ENCODE measurements around the gene KCNG4.

KCNG4 gene

DNA sequence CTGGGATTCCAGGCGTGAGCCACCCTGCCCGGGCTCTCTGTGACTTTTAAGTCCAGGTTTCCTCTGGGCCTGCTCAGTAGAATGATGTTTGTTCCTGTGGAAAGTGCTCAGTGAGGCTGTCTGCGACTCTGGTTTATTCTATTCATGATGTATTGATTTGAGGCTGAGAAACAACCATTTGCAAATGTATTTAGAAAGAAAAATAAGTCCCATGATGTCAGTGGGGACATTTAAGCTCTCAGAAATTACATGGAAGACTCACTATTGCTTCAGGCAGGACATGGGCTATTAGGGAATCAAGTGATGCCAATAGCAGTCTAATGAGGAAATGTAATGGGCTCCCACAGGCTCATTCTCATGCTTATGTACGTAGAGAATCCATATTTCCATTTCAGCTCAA, 22.2 kb upstream of the KCNG4 start:
- no peak for DNase-seq

DNA sequence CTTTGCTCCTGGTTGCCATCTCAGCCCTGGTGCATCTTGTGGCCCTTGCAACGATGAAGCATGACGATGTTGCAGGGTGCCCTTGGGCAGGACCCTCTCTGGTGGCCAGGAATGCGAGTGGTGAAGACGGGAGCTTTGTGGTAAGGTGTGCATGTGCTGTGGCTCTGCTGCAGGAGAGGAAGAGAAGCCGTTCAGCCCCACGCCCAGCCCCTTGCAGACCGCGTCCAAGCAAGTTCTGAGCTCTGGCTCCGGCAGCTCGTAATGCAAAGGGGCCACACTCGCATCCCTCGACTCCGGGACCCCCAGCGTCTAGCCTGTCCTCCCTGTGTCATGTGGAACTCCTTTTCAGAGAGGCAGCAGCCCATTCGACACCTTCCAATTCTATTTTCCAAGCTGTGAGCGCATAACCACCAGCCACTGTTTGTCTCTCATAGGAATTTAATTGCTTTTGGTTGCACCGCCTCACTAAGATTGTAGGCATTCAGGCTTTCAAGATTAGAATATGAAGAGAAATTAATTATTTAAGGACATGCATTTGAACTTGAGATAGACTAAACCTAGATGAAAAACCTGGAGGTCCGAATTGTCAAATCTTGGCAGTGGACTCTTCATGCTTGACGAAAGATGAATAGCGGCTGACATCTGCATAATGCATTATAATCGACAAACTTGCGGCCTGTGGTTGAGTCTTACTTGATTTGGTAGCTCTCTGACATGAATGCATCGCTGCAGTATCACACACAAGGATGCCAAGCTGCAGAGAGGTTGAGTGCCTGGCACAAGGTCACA, 21.1 kb upstream of the KCNG4 start:
- no peak for DNase-seq

DNA sequence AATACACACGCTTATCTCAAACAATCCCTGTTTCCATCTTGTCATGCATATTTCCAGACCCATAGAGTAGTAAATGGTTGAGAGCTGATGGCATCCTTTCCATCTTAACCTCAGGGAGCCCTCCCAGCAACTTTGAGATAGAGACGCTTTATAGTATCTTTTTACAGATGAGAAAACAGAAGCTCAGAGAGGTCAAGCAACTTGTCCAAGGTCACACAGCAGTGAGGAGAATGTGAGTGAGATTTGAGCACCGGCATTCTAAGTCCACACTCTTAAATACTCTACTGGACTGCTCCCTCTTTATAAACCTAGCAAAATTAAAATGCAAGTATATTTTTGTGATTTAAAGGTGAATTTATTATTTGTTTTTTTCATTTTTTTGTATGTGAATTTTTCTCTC, 19.9 kb upstream of the KCNG4 start:
- DNase-seq: no peak

DNA sequence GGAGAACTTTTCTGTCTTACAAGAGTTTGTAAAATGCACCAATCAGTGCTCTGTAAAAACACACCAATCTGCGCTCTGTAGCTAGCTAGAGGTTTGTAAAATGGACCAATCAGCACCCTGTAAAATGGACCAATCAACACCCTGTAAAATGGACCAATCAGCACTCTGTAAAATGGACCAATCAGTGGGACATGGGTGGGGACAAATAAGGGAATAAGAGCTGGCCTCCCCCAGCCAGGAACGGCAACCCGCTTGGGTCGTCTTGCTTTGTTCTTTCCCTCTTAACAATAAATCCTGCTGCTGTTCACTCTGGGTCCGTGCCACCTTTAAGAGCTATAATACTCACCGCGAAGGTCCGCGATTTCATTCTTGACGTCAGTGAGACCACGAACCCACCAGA, 18.5 kb upstream of the KCNG4 start:
- DNase-seq: no peak

DNA sequence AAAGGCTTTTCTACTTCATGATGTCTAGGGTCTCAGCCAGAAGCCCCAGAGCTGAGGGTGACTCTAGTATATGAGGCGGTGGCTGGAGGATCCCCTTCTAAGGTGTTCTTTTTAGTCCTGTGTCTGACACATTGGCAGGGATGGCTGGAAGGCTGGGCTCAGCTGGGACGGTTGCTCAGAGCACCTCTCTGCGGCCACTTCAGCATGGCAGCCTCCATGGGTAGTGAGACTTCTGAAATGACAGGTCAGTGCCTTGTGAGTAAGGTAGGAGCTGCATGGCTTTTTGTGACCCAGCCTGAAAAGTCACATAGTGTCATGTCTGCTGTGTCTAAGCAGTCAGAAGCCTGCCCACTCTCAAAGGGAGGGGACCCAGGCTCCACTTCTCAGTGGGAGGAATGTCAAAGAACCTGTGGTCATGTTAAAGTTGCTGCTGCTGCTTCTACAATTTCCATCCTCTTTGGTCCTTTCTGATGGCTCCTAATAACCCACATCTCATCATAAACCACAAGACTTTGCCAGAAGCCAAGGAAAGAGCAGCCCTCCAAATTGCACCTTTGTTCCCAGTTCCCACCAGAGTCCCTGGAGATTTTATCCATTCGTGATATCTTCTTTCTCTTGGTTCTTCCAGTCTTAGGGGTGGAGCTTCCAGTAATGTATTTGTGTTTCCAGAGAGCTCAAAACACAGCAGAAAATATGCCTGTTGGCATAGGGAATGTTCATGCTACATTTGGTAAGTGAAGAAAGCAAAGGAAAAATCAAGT, 15.4 kb upstream of the KCNG4 start:
- no peak for DNase-seq

- no peak for DNase-seq
These were observed 14.2 kb upstream of the KCNG4 start for GRCh38 chr16:84254062-84254461.

- DNase-seq: no peak
These were observed 13.4 kb upstream of the KCNG4 start for GRCh38 chr16:84253173-84253572.

DNA sequence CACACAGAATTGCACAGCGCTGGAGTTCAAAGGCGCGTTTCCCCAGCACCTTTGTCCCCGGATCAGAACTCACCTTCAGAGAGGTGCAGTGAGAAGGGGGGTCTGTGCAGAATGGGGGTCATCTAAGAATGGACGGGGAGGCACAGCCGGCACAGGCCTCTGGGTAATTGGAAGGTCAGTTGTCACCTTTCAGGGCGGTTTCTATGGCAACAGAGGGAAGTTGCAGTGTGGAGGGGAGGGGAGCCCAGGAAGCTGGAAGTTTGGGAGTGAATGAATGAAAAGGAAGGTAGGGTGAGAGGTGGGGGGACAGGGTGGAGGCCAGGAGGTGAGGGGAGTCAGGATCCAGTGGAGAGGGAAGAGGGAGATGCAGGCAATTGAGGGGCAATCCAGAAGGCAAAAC, 12.4 kb upstream of the KCNG4 start:
- no peak for DNase-seq

DNA sequence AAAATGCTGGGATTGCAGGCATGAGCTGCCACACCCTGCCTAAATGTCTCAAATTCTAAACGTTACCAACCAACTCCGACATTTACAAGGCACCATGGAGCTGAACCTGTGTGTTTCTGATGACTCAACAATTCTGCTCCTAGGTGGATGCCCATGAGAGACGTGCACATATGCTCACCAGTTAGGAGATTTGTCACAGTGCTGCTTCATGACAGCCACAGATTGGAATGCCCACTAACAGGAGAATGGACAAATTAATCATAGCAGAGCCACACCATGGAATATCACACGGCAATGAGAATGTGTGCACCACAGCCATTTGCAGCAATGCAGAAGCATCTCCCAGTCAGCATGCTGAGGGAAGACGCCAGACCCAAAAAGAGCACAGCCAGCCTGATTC, 8.0 kb upstream of the KCNG4 start:
- no peak for DNase-seq

- no peak for DNase-seq
These were observed 7.5 kb upstream of the KCNG4 start for GRCh38 chr16:84247331-84247730.

DNA sequence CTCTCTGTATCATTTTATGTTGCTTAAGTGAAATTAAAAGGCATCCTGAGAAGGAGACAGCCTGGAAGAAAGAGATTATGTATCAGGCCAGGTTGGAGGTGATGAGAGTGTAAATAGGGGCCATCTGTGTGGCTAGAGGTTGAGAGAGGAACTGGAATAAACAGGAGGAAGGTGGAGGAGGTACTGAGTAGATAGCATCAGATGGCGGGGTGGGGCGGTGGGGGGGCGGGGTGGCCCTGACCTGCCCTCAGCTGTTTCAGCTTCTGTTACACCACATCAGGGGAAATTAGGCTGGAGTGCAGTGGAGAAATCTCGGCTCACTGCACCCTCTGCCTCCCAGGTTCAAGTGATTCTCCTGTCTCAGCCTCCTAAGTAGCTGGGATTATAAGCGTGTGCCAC, 6.9 kb upstream of the KCNG4 start:
- DNase-seq: no peak

- no peak for DNase-seq
These were observed 6.3 kb upstream of the KCNG4 start for GRCh38 chr16:84245956-84246678.

- DNase-seq: no peak
These were observed 4.9 kb upstream of the KCNG4 start for GRCh38 chr16:84244728-84245127.

- no peak for DNase-seq
These were observed 3.9 kb upstream of the KCNG4 start for GRCh38 chr16:84243732-84244131.

- no peak for DNase-seq
These were observed 3.0 kb upstream of the KCNG4 start for GRCh38 chr16:84242839-84243238.

DNA sequence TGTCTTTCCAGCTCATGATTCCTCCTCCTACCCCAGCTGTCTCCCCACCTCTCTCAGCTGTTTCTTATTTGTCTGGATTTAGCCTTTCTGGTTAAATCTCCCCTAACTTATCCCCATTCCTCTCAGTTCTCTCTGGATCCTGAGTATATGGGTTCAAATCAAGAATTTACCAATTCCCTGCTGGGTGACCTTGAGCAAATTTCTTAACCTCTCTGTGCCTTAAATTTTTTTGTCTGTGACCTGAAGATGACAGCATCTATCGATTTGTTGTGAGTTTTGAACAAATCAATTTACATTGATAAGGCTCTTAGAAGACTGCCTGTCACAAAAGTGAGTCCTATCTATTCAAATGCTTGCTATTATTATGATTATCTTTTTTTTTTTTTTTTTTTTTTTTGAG, 2.0 kb upstream of the KCNG4 start:
- no peak for DNase-seq

DNA sequence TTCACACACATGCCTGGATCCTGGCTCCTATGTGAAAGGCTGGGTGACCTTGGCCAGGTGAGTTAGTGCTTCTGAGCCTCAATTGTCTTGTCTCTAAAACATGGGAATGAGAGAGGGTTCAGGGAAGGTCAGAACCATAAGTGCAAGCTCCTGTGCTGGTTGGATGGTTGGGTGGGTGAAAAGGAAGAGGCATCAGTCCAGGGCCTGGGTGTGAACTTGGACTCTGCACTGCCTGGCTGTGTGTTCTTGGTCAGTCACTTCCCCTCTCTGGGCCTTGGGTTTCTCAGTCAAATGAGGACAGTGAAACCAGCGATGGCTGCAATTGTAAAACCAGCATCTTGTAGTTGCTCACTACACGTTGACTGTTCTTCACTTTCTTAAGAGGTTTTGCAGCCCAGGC, 643 bp upstream of the KCNG4 start:
- DNase-seq: no peak

- no peak for DNase-seq
These were observed 557 bp downstream of the KCNG4 start for GRCh38 chr16:84239141-84239769.

- no peak for DNase-seq
These were observed 1.6 kb downstream of the KCNG4 start for GRCh38 chr16:84237994-84238750.

GRCh38 chr16:84236671-84237070, 3.1 kb downstream of the KCNG4 start:
- no peak for DNase-seq

- no peak for DNase-seq
These were observed 5.2 kb downstream of the KCNG4 start for GRCh38 chr16:84234321-84235241.

- DNase-seq: no peak
These were observed 6.1 kb downstream of the KCNG4 start for GRCh38 chr16:84233748-84234147.
